Measurements from ENCODE around the gene GPNMB. TPM values are rescaled to one million over a fixed set of nuclear protein-coding genes. Genes with fewer than 3 reads are reported as not detected.

The GPNMB gene
- total RNA-seq, 1 donor, result 60.9 TPM

DNA sequence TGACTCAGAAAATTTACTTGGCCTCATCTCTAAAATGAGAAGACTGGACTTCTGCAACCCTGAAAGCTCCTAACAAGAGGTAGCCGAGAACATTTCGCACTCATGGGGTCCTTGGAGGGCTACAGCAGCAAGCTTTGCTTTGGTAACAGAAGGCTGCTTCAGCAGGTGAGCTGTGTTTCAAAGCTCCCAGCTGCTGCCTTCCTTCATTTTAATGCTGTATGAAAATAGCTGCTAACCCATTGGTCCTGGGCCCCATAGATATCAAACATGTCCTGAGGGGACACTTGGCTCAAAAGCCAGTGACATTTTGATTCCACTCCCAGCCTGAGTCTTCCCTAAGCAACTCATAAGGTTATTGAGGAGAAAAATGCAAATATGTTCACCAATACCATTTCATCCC, 38.3 kb downstream of the GPNMB start:
- no peak overlapping the region for H3K4me3 ChIP-seq (ENCODE audit: low read depth, low read length)
- DNase-seq (ENCODE audit: low read depth), result no peak
- TF ChIP-seq, protein P1, sequence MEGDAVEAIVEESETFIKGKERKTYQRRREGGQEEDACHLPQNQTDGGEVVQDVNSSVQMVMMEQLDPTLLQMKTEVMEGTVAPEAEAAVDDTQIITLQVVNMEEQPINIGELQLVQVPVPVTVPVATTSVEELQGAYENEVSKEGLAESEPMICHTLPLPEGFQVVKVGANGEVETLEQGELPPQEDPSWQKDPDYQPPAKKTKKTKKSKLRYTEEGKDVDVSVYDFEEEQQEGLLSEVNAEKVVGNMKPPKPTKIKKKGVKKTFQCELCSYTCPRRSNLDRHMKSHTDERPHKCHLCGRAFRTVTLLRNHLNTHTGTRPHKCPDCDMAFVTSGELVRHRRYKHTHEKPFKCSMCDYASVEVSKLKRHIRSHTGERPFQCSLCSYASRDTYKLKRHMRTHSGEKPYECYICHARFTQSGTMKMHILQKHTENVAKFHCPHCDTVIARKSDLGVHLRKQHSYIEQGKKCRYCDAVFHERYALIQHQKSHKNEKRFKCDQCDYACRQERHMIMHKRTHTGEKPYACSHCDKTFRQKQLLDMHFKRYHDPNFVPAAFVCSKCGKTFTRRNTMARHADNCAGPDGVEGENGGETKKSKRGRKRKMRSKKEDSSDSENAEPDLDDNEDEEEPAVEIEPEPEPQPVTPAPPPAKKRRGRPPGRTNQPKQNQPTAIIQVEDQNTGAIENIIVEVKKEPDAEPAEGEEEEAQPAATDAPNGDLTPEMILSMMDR (IDR thresholded peaks at IDR 0.05; ENCODE audit: insufficient read depth, low read depth, low read length), result no peak

DNA sequence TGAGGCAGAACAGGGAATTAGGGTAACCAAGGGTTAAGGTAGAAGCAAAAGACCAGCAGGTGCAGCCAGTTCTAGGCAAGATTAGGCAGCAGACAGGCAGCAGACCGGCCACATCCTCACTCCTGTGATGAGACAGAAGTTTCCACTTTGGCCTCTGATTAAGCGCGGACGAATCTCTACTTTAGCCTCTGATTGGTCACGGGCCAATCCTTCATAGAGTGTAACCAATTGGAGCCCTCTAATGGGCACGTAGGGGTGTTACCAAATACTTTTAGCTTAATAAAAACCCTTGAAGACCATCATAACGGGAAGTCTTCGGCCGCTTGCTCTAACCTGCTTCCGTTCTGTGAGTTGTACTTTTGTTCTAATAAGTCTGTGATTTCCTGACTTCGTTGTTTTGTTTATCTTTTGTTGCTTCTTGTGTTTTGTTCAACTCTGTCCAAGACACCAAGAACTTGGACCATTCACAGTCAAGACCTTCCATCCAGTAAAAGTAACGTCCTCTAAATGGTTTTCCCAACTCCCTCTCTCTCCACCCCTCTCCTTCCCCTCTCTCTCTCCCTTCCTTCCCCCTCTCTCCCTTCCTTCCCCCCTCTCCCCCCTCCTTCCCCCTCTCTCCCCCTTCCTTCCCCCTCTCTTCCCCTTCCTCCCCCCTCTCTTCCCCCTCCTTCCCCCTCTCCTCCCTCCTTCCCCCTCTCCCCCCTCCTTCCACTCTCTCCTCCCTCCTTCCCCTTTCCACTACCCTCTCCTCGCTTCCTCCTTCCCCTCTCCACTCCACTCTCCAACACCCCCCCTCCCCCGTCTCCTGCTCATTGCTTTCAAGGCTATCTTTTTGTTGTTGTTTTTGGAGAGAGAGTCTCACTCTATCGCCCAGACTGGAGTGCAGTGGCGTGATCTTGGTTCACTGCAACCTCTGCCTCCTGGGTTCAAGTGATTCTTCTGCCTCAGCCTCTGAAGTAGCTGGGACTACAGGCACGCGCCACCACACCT, 39.4 kb downstream of the GPNMB start:
- TF ChIP-seq, protein P1 (IDR thresholded peaks at IDR 0.05; ENCODE audit: insufficient read depth, low read depth, low read length), result no peak
- DNase-seq (ENCODE audit: low read depth), result no peak
- no peak overlapping the region for H3K4me3 ChIP-seq (ENCODE audit: low read depth, low read length)

DNA sequence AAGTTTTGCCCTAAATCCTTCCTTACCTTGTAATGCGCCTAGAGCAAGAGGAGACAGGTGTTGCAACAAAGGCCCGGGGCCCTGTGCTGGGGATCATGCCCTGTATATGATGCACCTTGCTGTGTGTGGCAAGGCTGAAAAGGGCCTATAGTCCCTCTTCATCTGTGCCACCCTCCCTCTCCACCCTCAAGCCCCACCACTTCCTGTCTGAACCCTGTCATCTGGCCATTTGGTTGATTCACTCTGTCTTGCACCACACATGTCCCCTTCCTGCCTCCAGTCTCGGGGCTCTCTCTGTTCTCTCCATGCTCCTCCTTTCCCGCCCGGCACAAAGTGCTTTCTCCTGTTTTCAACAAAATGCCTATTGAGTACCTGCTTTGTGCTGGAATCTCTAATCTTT, 41.0 kb downstream of the GPNMB start:
- TF ChIP-seq, protein P1 (IDR thresholded peaks at IDR 0.05; ENCODE audit: insufficient read depth, low read depth, low read length), result no peak
- DNase-seq (ENCODE audit: low read depth), result no peak
- H3K4me3 ChIP-seq (ENCODE audit: low read depth, low read length), result no peak overlapping the region

DNA sequence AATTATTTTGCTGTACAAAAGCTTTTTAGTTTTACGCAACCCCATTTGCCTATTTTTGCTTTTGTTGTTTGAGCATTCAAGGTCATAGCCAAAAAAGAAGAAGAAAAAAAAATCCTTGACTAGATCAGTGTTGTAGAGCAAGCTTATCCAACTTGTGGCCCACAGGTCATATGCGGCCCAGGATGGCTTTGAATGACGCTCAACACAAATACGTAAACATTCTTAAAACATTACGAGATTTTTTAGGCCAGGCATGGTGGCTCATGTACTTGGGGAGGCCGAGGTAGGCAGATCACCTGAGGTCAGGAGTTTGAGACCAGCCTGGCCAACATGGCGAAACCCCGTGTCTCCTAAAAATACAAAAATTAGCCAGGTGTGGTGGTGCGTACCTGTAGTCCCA, 44.4 kb downstream of the GPNMB start:
- no peak overlapping the region for H3K4me3 ChIP-seq (ENCODE audit: low read depth, low read length)
- TF ChIP-seq, protein P1 (IDR thresholded peaks at IDR 0.05; ENCODE audit: insufficient read depth, low read depth, low read length), result no peak
- DNase-seq (ENCODE audit: low read depth), result no peak

DNA sequence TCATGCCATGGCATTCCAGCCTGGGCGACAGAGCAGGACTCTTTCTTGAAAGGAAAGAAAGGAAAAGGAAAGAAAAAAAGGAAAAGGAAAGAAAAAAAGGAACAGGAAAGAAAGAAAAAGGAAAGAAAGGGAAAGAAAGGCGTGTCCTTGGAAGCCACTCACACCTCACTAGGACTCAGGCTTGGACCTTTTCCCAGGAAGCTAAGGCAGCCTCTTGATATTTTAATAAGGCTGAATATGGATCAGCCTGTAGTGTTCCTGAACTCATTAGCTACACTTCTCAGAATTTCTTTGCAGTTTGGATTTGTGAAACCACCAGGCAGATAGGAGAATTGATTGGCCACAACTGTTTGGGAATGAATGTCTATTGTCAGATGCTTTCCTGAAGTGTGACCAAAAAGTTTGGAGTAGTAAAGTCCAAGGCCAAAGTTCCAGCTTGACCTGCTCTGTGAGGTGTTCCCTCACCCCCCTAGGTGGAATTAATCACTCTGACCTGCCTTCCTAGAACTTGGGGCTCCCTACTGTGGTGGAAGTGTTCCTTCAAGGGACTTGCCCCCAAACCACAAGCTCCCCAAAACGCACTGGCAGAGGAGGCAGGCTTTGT, 45.5 kb downstream of the GPNMB start:
- DNase-seq (ENCODE audit: low read depth), result no peak
- no peak overlapping the region for H3K4me3 ChIP-seq (ENCODE audit: low read depth, low read length)
- TF ChIP-seq, protein P1 (IDR thresholded peaks at IDR 0.05; ENCODE audit: insufficient read depth, low read depth, low read length), result no peak

DNA sequence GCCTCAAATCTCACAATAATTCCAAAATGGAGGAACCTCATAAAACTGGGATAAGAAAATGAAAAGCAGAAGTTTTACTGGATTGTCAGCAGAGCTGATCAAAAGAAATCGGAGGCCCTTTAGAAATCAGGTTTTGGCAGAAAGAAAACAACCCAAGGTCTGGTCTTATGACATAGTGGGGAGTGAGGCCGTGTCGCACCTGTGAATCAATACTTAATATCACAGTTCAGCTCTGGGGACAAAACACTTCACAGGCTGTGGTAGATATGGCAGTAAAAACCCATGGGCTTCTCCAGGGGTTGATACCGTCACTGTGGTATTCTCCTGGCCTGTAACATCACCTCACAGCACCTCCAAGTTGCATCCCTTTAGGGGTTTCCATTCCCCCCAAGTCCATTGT, 46.0 kb downstream of the GPNMB start:
- H3K4me3 ChIP-seq (ENCODE audit: low read depth, low read length), result no peak overlapping the region
- TF ChIP-seq, protein P1 (IDR thresholded peaks at IDR 0.05; ENCODE audit: insufficient read depth, low read depth, low read length), result no peak
- DNase-seq (ENCODE audit: low read depth), result no peak

Data from fibroblast of villous mesenchyme (primary cell).